GM18498 (cell line): ENCODE results near the gene PCAT6.

ENCODE experiments used
- ATAC-seq: cut with Tn5 transposase; IDR thresholded peaks from one replicate; pipeline ENCODE4 v1.9.1; 2021; ENCODE audit warnings: mild to moderate bottlenecking, moderate library complexity; ENCODE audit not compliant: unreplicated experiment

The PCAT6 gene

DNA sequence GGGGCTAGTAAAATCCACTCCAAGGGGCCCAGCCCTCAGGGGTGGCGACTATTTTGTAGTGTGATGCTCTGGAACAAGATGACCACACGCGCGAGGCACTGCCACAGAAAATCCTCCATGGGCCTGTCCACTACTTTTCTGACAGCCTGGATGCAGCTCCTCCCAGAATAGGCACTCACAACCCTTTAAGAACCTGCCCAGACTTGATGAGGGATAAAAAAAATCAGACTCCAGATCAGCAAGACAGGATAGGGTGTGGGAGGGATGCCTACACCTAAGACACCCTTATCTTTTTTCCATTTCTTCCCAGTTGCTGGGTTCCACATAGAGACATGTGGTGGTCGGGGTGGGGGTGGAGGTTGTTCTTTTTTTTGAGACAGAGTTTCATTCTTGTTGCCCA, 33.5 kb downstream of the PCAT6 start:
- no peak for ATAC-seq

GRCh38 chr1:202844935-202845334, 34.2 kb downstream of the PCAT6 start:
- ATAC-seq, result no peak

- no peak for ATAC-seq
These were observed 37.4 kb downstream of the PCAT6 start for GRCh38 chr1:202848191-202848542.

- ATAC-seq, result no peak
These were observed 40.0 kb downstream of the PCAT6 start for GRCh38 chr1:202850593-202851362.

- no peak for ATAC-seq
These were observed 41.6 kb downstream of the PCAT6 start for GRCh38 chr1:202852163-202852904.

GRCh38 chr1:202854787-202855186, 44.0 kb downstream of the PCAT6 start:
- ATAC-seq, result no peak

- ATAC-seq, result no peak
These were observed 45.3 kb downstream of the PCAT6 start for GRCh38 chr1:202856014-202856413.

DNA sequence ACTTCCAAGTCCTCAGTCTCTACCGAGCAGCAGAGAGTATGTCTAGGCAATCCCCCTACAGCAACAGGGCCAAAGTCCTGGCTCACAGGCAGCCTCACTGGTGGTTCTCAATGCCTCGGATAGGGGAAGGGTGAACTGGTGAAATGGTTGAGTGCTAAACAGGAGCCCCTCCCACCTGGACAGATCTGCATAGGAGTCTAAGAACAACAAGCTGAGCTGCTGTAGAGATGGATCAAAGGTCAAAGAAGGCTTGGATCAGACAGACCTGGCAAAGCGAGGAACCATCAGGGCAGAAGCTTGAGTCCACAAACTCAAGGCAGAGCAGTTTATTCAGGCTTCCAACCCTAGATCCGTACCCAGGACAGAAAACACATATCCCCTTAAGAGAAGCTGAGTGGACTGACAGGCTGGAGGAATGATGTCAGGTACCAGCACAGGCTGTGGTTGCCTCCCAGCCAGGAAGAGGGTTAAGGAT, 46.4 kb downstream of the PCAT6 start:
- no peak for ATAC-seq

GRCh38 chr1:202858331-202858730, 47.6 kb downstream of the PCAT6 start:
- ATAC-seq, result no peak

- ATAC-seq, result no peak
These were observed 48.1 kb downstream of the PCAT6 start for GRCh38 chr1:202858789-202859414.

GRCh38 chr1:202860744-202861419, 50.1 kb downstream of the PCAT6 start:
- peak; percentile 10 for ATAC-seq
